Activated T-helper 17 cell treated with anti-CD3 and anti-CD28 coated beads, Interleukin-2, amount 50 U/mL, for 72 hours (primary cell): ENCODE results near the gene SLC16A10. TPM values are rescaled to one million over a fixed set of nuclear protein-coding genes. Genes with fewer than 3 reads are reported as not detected.
"Not testable (repeated sequence)": the region's sequence is repeated elsewhere in the genome, so short reads cannot be mapped to it uniquely, and the experiment has no call there.

ENCODE experiments used
- ATAC-seq: fragments of 150-1000 bp; cut with Tn5 transposase; replicated peaks from 2 replicates; pipeline ENCODE4 v1.10.0; 2021; ENCODE audit warnings: mild to moderate bottlenecking, moderate library complexity
- H3K27ac Mint-ChIP-seq: one replicate; pipeline ENCODE4 v1.8.0; 2022; ENCODE audit warnings: mixed read lengths
- H3K27me3 Mint-ChIP-seq: one replicate; pipeline ENCODE4 v1.8.0; 2022; ENCODE audit warnings: mixed read lengths
- H3K36me3 Mint-ChIP-seq: one replicate; pipeline ENCODE4 v1.8.0; 2022; ENCODE audit warnings: low read depth, mild to moderate bottlenecking, mixed read lengths
- H3K4me1 Mint-ChIP-seq: one replicate; pipeline ENCODE4 v1.8.0; 2022; ENCODE audit warnings: mixed read lengths
- H3K4me3 Mint-ChIP-seq: one replicate; pipeline ENCODE4 v1.8.0; 2022; ENCODE audit warnings: mild to moderate bottlenecking, mixed read lengths
- H3K9me3 Mint-ChIP-seq: one replicate; pipeline ENCODE4 v1.8.0; 2022; ENCODE audit warnings: mixed read lengths
- total RNA-seq, 2 donors: library from RNA; stranded (reverse); gene quantifications; one replicate each; pipeline ENCODE4 v1.2.3, GENCODE V29; 2022

SLC16A10 gene
- total RNA-seq, 2 donors from 2014 or later, result 2.1 to 3.8 TPM

DNA sequence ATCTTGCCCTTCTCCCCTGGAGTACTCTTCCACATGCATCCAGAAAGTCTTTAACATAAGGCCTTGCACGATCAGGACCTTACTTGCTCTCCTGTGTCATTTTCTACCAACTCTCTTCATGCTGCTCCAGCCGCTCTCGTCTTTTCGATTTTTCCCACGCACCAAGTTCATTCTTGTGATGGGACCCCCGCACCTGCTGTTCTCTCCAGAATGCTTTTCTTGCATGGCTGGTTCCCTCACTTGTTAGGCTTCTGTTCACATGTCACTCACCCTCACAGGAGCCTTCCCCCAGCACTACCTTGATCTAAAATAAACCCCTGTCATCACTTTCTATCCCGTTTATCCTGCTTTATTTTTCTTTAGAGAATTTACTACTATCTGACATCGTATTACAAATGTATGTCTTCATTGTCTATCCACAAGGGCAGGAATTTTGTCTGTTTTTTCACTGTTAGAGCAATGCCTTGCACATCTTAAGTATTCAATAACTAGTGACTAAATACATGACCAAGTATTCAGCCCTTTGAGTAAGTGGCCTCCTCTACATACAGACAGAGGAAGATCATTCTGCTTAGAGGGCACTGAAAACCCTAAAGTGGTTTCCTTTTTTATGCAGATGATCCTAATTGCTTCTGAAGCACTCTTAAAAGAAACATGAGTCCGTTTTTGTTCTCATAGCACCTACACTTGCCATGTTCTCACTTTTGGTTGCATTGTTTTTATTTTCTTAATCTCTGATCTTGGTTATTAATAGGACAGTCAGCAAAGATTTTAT is 166.9 kb downstream of the SLC16A10 start:
- Mint-ChIP-seq H3K36me3 (no peaks in the 10 kb centered on the region), H3K4me3 (no peak overlapping the region), H3K27ac (no peak overlapping the region), H3K4me1 (peaks cover 6% of the 10 kb centered on the region), H3K27me3 (peaks cover 15% of the 10 kb centered on the region), H3K9me3 (no peaks in the 10 kb centered on the region)
- no peak for ATAC-seq

GRCh38 chr6:111254779-111255166 is 167.5 kb downstream of the SLC16A10 start:
- H3K4me1 Mint-ChIP-seq, result peaks cover 6% of the 10 kb centered on the region
- ATAC-seq, result no peak
- H3K27ac Mint-ChIP-seq, result no peak overlapping the region
- no peaks in the 10 kb centered on the region for H3K36me3 Mint-ChIP-seq
- peaks cover 15% of the 10 kb centered on the region for H3K27me3 Mint-ChIP-seq
- H3K9me3 Mint-ChIP-seq, result no peaks in the 10 kb centered on the region
- H3K4me3 Mint-ChIP-seq, result no peak overlapping the region

DNA sequence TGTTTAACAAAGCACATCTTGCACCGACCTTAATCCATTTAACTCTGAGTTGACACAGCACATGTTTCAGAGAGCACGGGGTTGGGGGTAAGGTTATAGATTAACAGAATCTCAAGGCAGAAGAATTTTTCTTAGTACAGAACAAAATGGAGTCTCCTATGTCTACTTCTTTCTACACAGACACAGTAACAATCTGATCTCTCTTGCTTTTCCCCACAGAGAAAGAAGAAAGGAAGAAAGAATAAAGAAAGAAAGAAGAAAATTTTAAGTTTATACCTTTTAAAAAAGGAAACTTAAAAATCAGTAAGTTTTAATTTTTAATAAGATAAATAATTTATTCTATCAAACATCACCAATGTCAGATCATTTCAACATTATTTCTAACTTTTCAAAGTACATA is 168.5 kb downstream of the SLC16A10 start:
- not testable (repeated sequence) for ATAC-seq, H3K27ac Mint-ChIP-seq

DNA sequence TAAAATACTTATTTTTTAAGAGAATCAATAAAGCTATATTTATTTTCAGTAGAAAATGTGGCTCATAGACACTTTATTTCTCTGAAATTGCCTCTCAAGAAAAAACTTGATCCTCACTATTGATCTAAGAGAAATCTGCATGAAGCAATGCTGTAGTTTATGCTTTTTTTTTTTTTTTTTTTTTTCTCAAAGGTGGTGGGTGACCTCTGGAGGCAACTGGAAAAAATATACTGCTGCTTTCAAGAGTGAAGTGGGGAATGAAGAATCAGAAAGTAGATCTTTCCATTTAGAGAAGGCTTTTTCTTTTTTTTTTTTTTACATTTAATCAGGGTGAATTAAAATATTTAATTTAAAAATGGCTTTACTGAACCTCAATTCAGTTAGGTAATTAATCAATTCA is 169.3 kb downstream of the SLC16A10 start:
- no peak for ATAC-seq
- H3K4me1 Mint-ChIP-seq, result peaks cover 11% of the 10 kb centered on the region
- no peak overlapping the region for H3K4me3 Mint-ChIP-seq
- no peaks in the 10 kb centered on the region for H3K9me3 Mint-ChIP-seq
- H3K27ac Mint-ChIP-seq, result no peak overlapping the region
- no peaks in the 10 kb centered on the region for H3K36me3 Mint-ChIP-seq
- peaks cover 15% of the 10 kb centered on the region for H3K27me3 Mint-ChIP-seq

More for the DNA sequence above, 168.5 kb downstream of the SLC16A10 start:
- H3K9me3 Mint-ChIP-seq, H3K4me3 Mint-ChIP-seq, H3K4me1 Mint-ChIP-seq, H3K36me3 Mint-ChIP-seq: not testable (repeated sequence)
- peaks cover 15% of the 10 kb centered on the region for H3K27me3 Mint-ChIP-seq

- Mint-ChIP-seq H3K4me3 (peak overlapping the region; percentile 79), H3K4me1 (peaks cover 11% of the 10 kb centered on the region), H3K36me3 (no peaks in the 10 kb centered on the region), H3K27ac (peak overlapping the region; percentile 86), H3K27me3 (peaks cover 15% of the 10 kb centered on the region), H3K9me3 (no peaks in the 10 kb centered on the region)
- no peak for ATAC-seq
These were observed 170.7 kb downstream of the SLC16A10 start for GRCh38 chr6:111258010-111258409.

- no peaks in the 10 kb centered on the region for H3K9me3 Mint-ChIP-seq
- H3K4me1 Mint-ChIP-seq, result peaks cover 12% of the 10 kb centered on the region
- H3K36me3 Mint-ChIP-seq, result peaks cover 2% of the 10 kb centered on the region
- ATAC-seq, result no peak
- peak overlapping the region; percentile 79 for H3K4me3 Mint-ChIP-seq
- H3K27me3 Mint-ChIP-seq, result peaks cover 11% of the 10 kb centered on the region
- H3K27ac Mint-ChIP-seq, result peak overlapping the region; percentile 86
These were observed 171.3 kb downstream of the SLC16A10 start for GRCh38 chr6:111258615-111259088.

DNA sequence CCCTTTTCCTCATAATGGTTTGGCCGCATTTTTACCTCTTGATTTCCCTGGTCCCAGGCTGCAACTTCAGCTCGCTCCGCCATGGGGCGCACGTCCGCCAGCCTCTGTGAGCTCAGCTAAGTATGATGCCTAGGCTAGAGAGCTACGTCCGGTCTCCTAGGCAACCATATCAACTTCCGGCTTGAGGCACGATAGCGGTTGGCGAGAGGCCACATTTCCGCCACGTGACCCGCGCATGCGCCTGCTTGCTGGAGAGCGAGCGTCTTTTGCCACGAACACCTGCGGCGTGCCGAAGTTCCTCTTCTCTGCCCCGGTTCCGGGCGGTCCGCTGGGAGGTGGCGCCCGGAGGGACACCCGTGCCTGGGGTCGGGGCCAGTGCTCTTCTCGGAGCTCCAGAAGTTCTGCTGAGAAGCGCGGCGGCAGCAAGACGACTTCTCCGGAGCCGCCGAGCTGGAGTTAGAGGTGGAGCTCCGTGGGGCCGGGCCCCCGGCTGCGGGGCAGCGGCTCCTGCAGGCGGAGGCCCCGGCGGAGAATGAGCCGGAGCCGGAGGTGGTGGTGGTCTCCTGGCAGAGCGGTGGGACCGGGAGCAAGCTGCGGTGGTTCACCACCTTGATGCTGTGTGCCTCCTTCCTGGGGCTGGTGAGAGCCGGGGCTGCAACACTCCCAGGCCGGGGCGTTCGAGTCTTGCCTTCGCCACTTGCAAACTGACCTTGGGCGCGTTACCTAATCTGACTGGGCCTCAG is 172.0 kb downstream of the SLC16A10 start:
- H3K36me3 Mint-ChIP-seq, result peaks cover 8% of the 10 kb centered on the region
- H3K4me1 Mint-ChIP-seq, result peaks cover 17% of the 10 kb centered on the region
- peak overlapping the region; percentile 86 for H3K27ac Mint-ChIP-seq
- peaks cover 5% of the 10 kb centered on the region for H3K27me3 Mint-ChIP-seq
- H3K9me3 Mint-ChIP-seq, result no peaks in the 10 kb centered on the region
- peak overlapping the region; percentile 79 for H3K4me3 Mint-ChIP-seq
- ATAC-seq, result peak; percentile 98

GRCh38 chr6:111260570-111261298 is 173.4 kb downstream of the SLC16A10 start:
- Mint-ChIP-seq H3K4me3 (peak overlapping the region; percentile 79), H3K9me3 (no peaks in the 10 kb centered on the region), H3K27me3 (no peaks in the 10 kb centered on the region), H3K27ac (peak overlapping the region; percentile 86), H3K36me3 (peaks cover 21% of the 10 kb centered on the region), H3K4me1 (peaks cover 17% of the 10 kb centered on the region)
- ATAC-seq, result no peak

DNA sequence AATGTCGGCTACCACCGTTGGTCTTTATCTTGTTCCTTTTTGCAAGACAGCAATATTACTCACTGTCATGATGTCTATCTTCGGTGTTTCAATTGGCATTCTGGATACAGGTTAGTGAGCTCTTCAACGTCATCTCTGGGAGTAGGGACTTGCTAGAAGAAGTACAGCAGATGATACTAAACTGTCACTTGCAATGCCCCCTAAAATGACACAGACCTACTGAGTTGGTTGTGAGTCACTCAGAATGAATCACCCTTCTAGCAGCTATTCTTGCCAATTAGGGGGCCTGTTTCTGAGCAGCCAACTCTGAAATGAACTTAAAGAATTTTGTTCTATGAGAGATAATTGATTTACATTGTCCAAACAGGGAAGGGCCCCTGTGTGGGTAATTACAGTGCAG is 176.5 kb downstream of the SLC16A10 start:
- no peaks in the 10 kb centered on the region for H3K9me3 Mint-ChIP-seq
- H3K27ac Mint-ChIP-seq, result no peak overlapping the region
- peaks cover 50% of the 10 kb centered on the region for H3K36me3 Mint-ChIP-seq
- peaks cover 13% of the 10 kb centered on the region for H3K4me1 Mint-ChIP-seq
- ATAC-seq, result no peak
- H3K4me3 Mint-ChIP-seq, result no peak overlapping the region
- no peaks in the 10 kb centered on the region for H3K27me3 Mint-ChIP-seq

GRCh38 chr6:111265842-111266241 is 178.5 kb downstream of the SLC16A10 start:
- ATAC-seq, result no peak
- no peaks in the 10 kb centered on the region for H3K9me3 Mint-ChIP-seq
- H3K27me3 Mint-ChIP-seq, result no peaks in the 10 kb centered on the region
- H3K4me3 Mint-ChIP-seq, result no peak overlapping the region
- H3K27ac Mint-ChIP-seq, result no peak overlapping the region
- H3K4me1 Mint-ChIP-seq, result peaks cover 9% of the 10 kb centered on the region
- peaks cover 67% of the 10 kb centered on the region for H3K36me3 Mint-ChIP-seq

GRCh38 chr6:111266276-111266675 is 179.0 kb downstream of the SLC16A10 start:
- Mint-ChIP-seq H3K4me1 (peaks cover 6% of the 10 kb centered on the region), H3K9me3 (no peaks in the 10 kb centered on the region), H3K4me3 (no peak overlapping the region), H3K27ac (no peak overlapping the region), H3K36me3 (peaks cover 67% of the 10 kb centered on the region), H3K27me3 (no peaks in the 10 kb centered on the region)
- no peak for ATAC-seq

DNA sequence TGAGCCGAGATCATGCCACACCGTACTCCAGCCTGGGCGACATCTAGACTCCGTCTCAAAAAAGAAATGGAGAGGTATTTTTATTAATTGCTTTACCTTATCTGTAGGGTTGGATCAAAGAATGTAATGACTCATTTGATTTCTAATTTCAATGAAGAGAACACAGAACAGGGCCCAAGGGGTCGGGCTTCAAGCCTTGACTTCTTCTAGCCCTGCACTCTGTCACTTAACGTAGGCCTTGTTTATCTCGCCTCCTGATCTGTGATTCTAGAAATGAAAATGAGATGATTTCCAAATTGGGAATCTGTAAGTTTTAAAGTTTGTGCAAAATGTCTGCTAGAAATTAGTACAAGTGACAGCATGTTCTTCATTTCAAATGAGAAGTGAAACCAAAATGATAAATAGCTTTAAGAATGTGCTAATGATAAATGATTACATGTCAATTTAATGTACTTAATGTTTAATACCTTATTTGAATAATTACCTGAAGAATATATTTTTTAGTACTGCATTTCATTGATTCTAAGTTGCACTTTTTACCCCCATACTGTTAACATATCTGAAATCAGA is 180.5 kb downstream of the SLC16A10 start:
- no peaks in the 10 kb centered on the region for H3K9me3 Mint-ChIP-seq
- peaks cover 6% of the 10 kb centered on the region for H3K4me1 Mint-ChIP-seq
- no peak overlapping the region for H3K4me3 Mint-ChIP-seq
- ATAC-seq, result no peak
- H3K27ac Mint-ChIP-seq, result no peak overlapping the region
- H3K27me3 Mint-ChIP-seq, result no peaks in the 10 kb centered on the region
- peaks cover 75% of the 10 kb centered on the region for H3K36me3 Mint-ChIP-seq

- H3K27me3 Mint-ChIP-seq, result no peaks in the 10 kb centered on the region
- ATAC-seq, result no peak
- H3K4me1 Mint-ChIP-seq, result no peaks in the 10 kb centered on the region
- H3K36me3 Mint-ChIP-seq, result peaks cover 81% of the 10 kb centered on the region
- H3K4me3 Mint-ChIP-seq, result no peak overlapping the region
- no peak overlapping the region for H3K27ac Mint-ChIP-seq
- peaks cover 2% of the 10 kb centered on the region for H3K9me3 Mint-ChIP-seq
These were observed 182.2 kb downstream of the SLC16A10 start for GRCh38 chr6:111269401-111269970.

GRCh38 chr6:111270121-111270520 is 182.8 kb downstream of the SLC16A10 start:
- Mint-ChIP-seq H3K27ac (no peak overlapping the region), H3K4me1 (no peaks in the 10 kb centered on the region), H3K9me3 (peaks cover 4% of the 10 kb centered on the region), H3K36me3 (peaks cover 82% of the 10 kb centered on the region), H3K4me3 (no peak overlapping the region), H3K27me3 (no peaks in the 10 kb centered on the region)
- ATAC-seq, result no peak
